HepG2 (cell line): ENCODE measurements around the gene C9orf50. TPM values are rescaled to one million over a fixed set of nuclear protein-coding genes. Genes with fewer than 3 reads are reported as not detected.
A peak's percentile ranks its signal among the peaks of the same experiment; 100 is the strongest.

ENCODE experiments used
- FOXP1 ChIP-seq, 2 experiments: fragments of 450-650 bp in 1 of 2; IDR thresholded peaks; 2 replicates each; pipeline ENCODE4 v1.6.1; 2017 to 2018; ENCODE audit warnings: antibody characterized with exemption in 1 of 2
- GZF1 ChIP-seq: sonication (generic); formaldehyde crosslinking; IDR thresholded peaks from 2 replicates; pipeline ENCODE4 v1.5.1; 2020; ENCODE audit warnings: mild to moderate bottlenecking, missing genetic modification reagents
- KLF16 ChIP-seq, 2 experiments: sonication (generic) in 1 of 2; formaldehyde crosslinking in 1 of 2; IDR thresholded peaks; 2 replicates each; pipeline versions ENCODE4 v1.6.1 to v1.8.0; 2016 to 2023; ENCODE audit warnings: missing genetic modification reagents in 2 of 2, missing compliant biosample characterization in 1 of 2
- MYNN ChIP-seq: sonication (generic); formaldehyde crosslinking; IDR thresholded peaks from 2 replicates; pipeline ENCODE4 v1.4.0; 2020; ENCODE audit warnings: mild to moderate bottlenecking, low read depth, missing genetic modification reagents
- NFYB ChIP-seq: sonication (generic); formaldehyde crosslinking; IDR thresholded peaks from 2 replicates; pipeline ENCODE4 v1.4.0; 2020; ENCODE audit warnings: missing genetic modification reagents
- NR2C2 ChIP-seq: sonication (generic); formaldehyde crosslinking; IDR thresholded peaks from 2 replicates; pipeline ENCODE4 v1.4.0; 2020; ENCODE audit warnings: missing genetic modification reagents, mild to moderate bottlenecking, moderate library complexity, borderline replicate concordance
- PAXIP1 ChIP-seq: sonication (generic); formaldehyde crosslinking; conservative IDR thresholded peaks from 2 replicates; pipeline ENCODE4 v1.4.0; 2020; ENCODE audit warnings: mild to moderate bottlenecking, missing genetic modification reagents, moderate library complexity
- STAG1 ChIP-seq: sonication (generic); formaldehyde crosslinking; IDR thresholded peaks from 2 replicates; pipeline ENCODE4 v1.4.0; 2020; ENCODE audit warnings: missing genetic modification reagents
- THAP7 ChIP-seq: sonication (generic); formaldehyde crosslinking; IDR thresholded peaks from 2 replicates; pipeline ENCODE4 v1.8.1; 2023; ENCODE audit warnings: mild to moderate bottlenecking, missing genetic modification reagents
- THAP8 ChIP-seq: sonication (generic); formaldehyde crosslinking; IDR thresholded peaks from 2 replicates; pipeline ENCODE4 v1.5.1; 2020; ENCODE audit warnings: missing genetic modification reagents, mild to moderate bottlenecking, borderline replicate concordance
- TRAFD1 ChIP-seq: sonication (generic); formaldehyde crosslinking; IDR thresholded peaks from 2 replicates; pipeline ENCODE4 v1.5.1; 2020; ENCODE audit warnings: missing genetic modification reagents, mild to moderate bottlenecking, borderline replicate concordance
- ZFX ChIP-seq: sonication (generic); formaldehyde crosslinking; IDR thresholded peaks from 2 replicates; pipeline ENCODE4 v1.4.0; 2020; ENCODE audit warnings: mild to moderate bottlenecking, low read depth, missing genetic modification reagents, moderate library complexity
- ZNF644 ChIP-seq: IDR thresholded peaks from 2 replicates; pipeline ENCODE4 v1.6.1; 2016; ENCODE audit warnings: low read depth
- ZNF800 ChIP-seq: sonication (generic); formaldehyde crosslinking; IDR thresholded peaks from 2 replicates; pipeline ENCODE4 v1.4.0; 2020; ENCODE audit warnings: missing genetic modification reagents
- polyA plus RNA-seq, 8 experiments: library from polyadenylated mRNA; depleted of rRNA in 3 of 8; stranded (reverse) in 7 of 8; unstranded in 1 of 8; fragments of >200 nt; fragmentation: Illumina TruSeq in 4 of 8; extraction: Trizol in 4 of 8; gene quantifications; 2 replicates each; pipeline versions ENCODE4 v1.2.1 to v1.2.3, GENCODE V29; 2011 to 2016; ENCODE audit warnings: low read depth in 4 of 8, missing spikeins in 1 of 8, mixed read lengths in 1 of 8; ENCODE audit not compliant: insufficient read depth in 1 of 8
- total RNA-seq, 5 experiments: library from RNA; depleted of rRNA; stranded (reverse); fragments of >200 nt; fragmentation: Illumina TruSeq; extraction: Trizol; gene quantifications; 2 replicates each; pipeline ENCODE4 v1.2.3, GENCODE V29; 2016; ENCODE audit warnings: low read depth in 1 of 5

The C9orf50 gene
- total and polyA plus RNA-seq, 2 of the 13 experiments (the other 11 are each of a cell fraction or from before 2014, with no cell fraction given) = not detected

GRCh38 chr9:129568560-129569501 is 52.1 kb downstream of the C9orf50 start (continued):
- TF ChIP-seq THAP8 (CRISPR knock-in tag) (no peak), STAG1 (CRISPR knock-in tag) (peak; percentile 14; the same call in 1 of the 2 replicates), TRAFD1 (no peak), KLF16 (CRISPR knock-in tag; IDR thresholded peaks at IDR 0.05) (0 out of 4 replicates have a peak, but pooled peaks of 1 of the 2 experiments have one; percentile 38), FOXP1 (IDR thresholded peaks at IDR 0.05) (no peak), FOXP1 (CRISPR knock-in tag; IDR thresholded peaks at IDR 0.05) (no peak), THAP7 (CRISPR knock-in tag) (0 out of 2 replicates have a peak, but pooled peaks have one; percentile 20), ZFX (CRISPR knock-in tag) (peak; percentile 50; the same call in 1 of the 2 replicates), GZF1 (CRISPR knock-in tag) (no peak), ZNF800 (no peak), NFYB (CRISPR knock-in tag) (no peak), PAXIP1 (CRISPR knock-in tag) (peak; percentile 83), ZNF644 (CRISPR knock-in tag) (no peak), NR2C2 (CRISPR knock-in tag) (peak; percentile 60), MYNN (no peak)
